Adrenal gland (tissue), 12 donors: ENCODE measurements around the gene TMEM33. TPM values are rescaled to one million over a fixed set of nuclear protein-coding genes. Genes with fewer than 3 reads are reported as not detected.

ENCODE experiments used
- DNase-seq, 7 donors: peaks; one replicate each; pipeline ENCODE4 v3.0.0-alpha.2; 2019 to 2020
- H3K27ac ChIP-seq, 5 donors: fragments of 200-600 bp; sonication (generic) in 4 of 5; 1 replicate in 3 of 5; 2 replicates in 2 of 5; pipeline versions ENCODE4 v1.5.1 to v1.8.0; 2016 to 2020; ENCODE audit warnings: mild to moderate bottlenecking in 1 of 5
- H3K27me3 ChIP-seq: fragments of 200-600 bp; 2 replicates; pipeline ENCODE4 v1.8.0; 2021
- H3K36me3 ChIP-seq, 2 donors: fragments of 200-600 bp; replicated peaks in 1 of 2; 1 replicate in 1 of 2; 2 replicates in 1 of 2; pipeline versions ENCODE4 v1.5.1 to v1.8.0; 2018 to 2022
- H3K4me1 ChIP-seq, 2 donors: fragments of 200-600 bp; replicated peaks in 1 of 2; 1 replicate in 1 of 2; 2 replicates in 1 of 2; pipeline versions ENCODE4 v1.5.1 to v1.8.0; 2018 to 2021
- H3K4me3 ChIP-seq, 4 donors: fragments of 200-600 bp; sonication (generic) in 3 of 4; one replicate each; pipeline ENCODE4 v1.5.1; 2016 to 2018
- H3K9me3 ChIP-seq, 3 donors: fragments of 200-600 bp; sonication (generic) in 1 of 3; replicated peaks in 1 of 3; 1 replicate in 2 of 3; 2 replicates in 1 of 3; pipeline versions ENCODE4 v1.5.1 to v1.8.0; 2016 to 2021
- CTCF ChIP-seq, 6 experiments: fragments of 450-650 bp in 4 of 6; fragments of 200-600 bp in 2 of 6; sonication (generic) in 1 of 6; IDR thresholded peaks; 1 replicate in 5 of 6; 2 replicates in 1 of 6; pipeline versions ENCODE4 v1.5.1 to v1.8.0; 2016 to 2021; ENCODE audit warnings: antibody characterized with exemption in 6 of 6, mild to moderate bottlenecking in 2 of 6, moderate library complexity in 1 of 6
- POLR2A ChIP-seq, 2 donors: fragments of 450-650 bp; IDR thresholded peaks; one replicate each; pipeline ENCODE4 v1.6.1; 2017; ENCODE audit warnings: antibody characterized with exemption in 2 of 2, mild to moderate bottlenecking in 2 of 2, moderate library complexity in 1 of 2
- WGBS, 4 donors: extraction: QIAGEN DNeasy Blood & Tissue Kit in 2 of 4; methylation state at CpG; one replicate each; pipeline versions ENCODE4 v1.1.5 to v1.1.7; 2013 to 2017; 5-methylcytosine and 5-hydroxymethylcytosine counted together
- intact Hi-C, 2 donors: fragments of 100-400 bp; cut with DNase I; formaldehyde crosslinking; loops; one replicate each; pipeline versions ENCODE4 v1.14.1 to v1.15.0; 2022 to 2023
- polyA plus RNA-seq, 3 donors: library from polyadenylated mRNA; stranded (reverse); fragments of 200-250 nt in 2 of 3; fragments of 350-450 nt in 1 of 3; fragmentation: Illumina TruSeq in 1 of 3; extraction: RNeasy Lipid Tissue Mini Kit (QIAGEN cat#74804) in 1 of 3; gene quantifications; one replicate each; pipeline ENCODE4 v1.2.3, GENCODE V29; 2013 to 2014
- total RNA-seq, 9 donors: library from RNA; depleted of rRNA in 4 of 9; stranded (reverse); fragments of >200 nt in 4 of 9; fragments of 120-200 nt in 1 of 9; fragmentation: NEBNext Ultra II Directional in 1 of 9; extraction: Animal tissue kit (Norgen Biotek cat#: 25700) in 1 of 9; gene quantifications; one replicate each; pipeline versions ENCODE4 v1.1.0 to v1.2.4, GENCODE V29; 2013 to 2023
- donor health status: healthy with polysubstance abuse.
- donor health status: Bipolar disorder and iron deficiency.
- donor health status: DM: yes; HTN: yes; CAD: no.
- donor health status: DM: no; HTN: no; CAD: no.
- donor health status: DM: no; HTN: no; CAD: no.
- donor health status: DM: yes; HTN: yes; CAD: no.

The TMEM33 gene
- total and polyA plus RNA-seq, 12 donors, result 6.5 to 82.1 (median 58.1) TPM

GRCh38 chr4:41976775-41977516 lies 41.7 kb downstream of the TMEM33 start:
- TF ChIP-seq POLR2A (IDR thresholded peaks at IDR 0.05) (no peak), CTCF (IDR thresholded peaks at IDR 0.05) (no peak)
- H3K4me3 ChIP-seq, result no peak overlapping the region
- no peaks in the 10 kb centered on the region for H3K27me3 ChIP-seq
- no peaks in the 10 kb centered on the region for H3K4me1 ChIP-seq
- no peaks in the 10 kb centered on the region for H3K36me3 ChIP-seq
- no peaks in the 10 kb centered on the region for H3K9me3 ChIP-seq
- no peak overlapping the region for H3K27ac ChIP-seq
- no peak for DNase-seq
- intact Hi-C loops, result no loop called here
- WGBS, 4 donors, result 50 to 58% (median 54%) methylated on average over 1 of the region's 1 CpG

GRCh38 chr4:41977709-41978108 lies 42.5 kb downstream of the TMEM33 start:
- DNase-seq, result no peak
- no peak overlapping the region for H3K4me3 ChIP-seq
- 35 to 46% (median 43%) methylated on average over 3 of the region's 3 CpGs for WGBS, 4 donors
- H3K4me1 ChIP-seq, result no peaks in the 10 kb centered on the region
- H3K27ac ChIP-seq, result no peak overlapping the region
- intact Hi-C loops, result no loop called here
- H3K9me3 ChIP-seq, result no peaks in the 10 kb centered on the region
- H3K27me3 ChIP-seq, result no peaks in the 10 kb centered on the region
- no peaks in the 10 kb centered on the region for H3K36me3 ChIP-seq
- TF ChIP-seq CTCF (IDR thresholded peaks at IDR 0.05), result no peak
- no peak for TF ChIP-seq POLR2A (IDR thresholded peaks at IDR 0.05)

GRCh38 chr4:41981456-41981855 lies 46.2 kb downstream of the TMEM33 start, which contains the start of gene DCAF4L1:
DCAF4L1 (plus strand) TSS chr4:41981756; CDS start chr4:41981793, 37 bp downstream.
- no peak for DNase-seq
- TF ChIP-seq CTCF (IDR thresholded peaks at IDR 0.05), result no peak
- TF ChIP-seq POLR2A (IDR thresholded peaks at IDR 0.05), result no peak
- intact Hi-C loops, result no loop called here
- H3K4me1 ChIP-seq, result no peaks in the 10 kb centered on the region
- H3K36me3 ChIP-seq, result no peaks in the 10 kb centered on the region
- no peak within 1 kb of the TSS for H3K4me3 ChIP-seq
- H3K27ac ChIP-seq, result no peak within 1 kb of the TSS
- H3K27me3 ChIP-seq, result no peaks in the 10 kb centered on the region
- WGBS, 4 donors, result 68 to 87% (median 85%) methylated on average over 12 of the region's 12 CpGs
- no peaks in the 10 kb centered on the region for H3K9me3 ChIP-seq

- Histone ChIP-seq H3K27ac (no peak overlapping the region), H3K4me1 (no peaks in the 10 kb centered on the region), H3K27me3 (no peaks in the 10 kb centered on the region)
These were observed 47.5 kb downstream of the TMEM33 start for GRCh38 chr4:41982716-41983115.

More at GRCh38 chr4:41982716-41983115, 47.5 kb downstream of the TMEM33 start:
- 93 to 96% (median 93%) methylated on average over 18 to 22 of the region's 22 CpGs for WGBS, 4 donors
- TF ChIP-seq POLR2A (IDR thresholded peaks at IDR 0.05) (no peak), CTCF (IDR thresholded peaks at IDR 0.05) (no peak)
- no peak for DNase-seq
- Histone ChIP-seq H3K4me3 (no peak overlapping the region), H3K36me3 (no peaks in the 10 kb centered on the region), H3K9me3 (no peaks in the 10 kb centered on the region)
- intact Hi-C loops, result no loop called here
